ENCODE data around the gene GLP2R. TPM values are rescaled to one million over a fixed set of nuclear protein-coding genes. Genes with fewer than 3 reads are reported as not detected.
A peak's percentile ranks its signal among the peaks of the same experiment; 100 is the strongest.
"Not testable (repeated sequence)": the region's sequence is repeated elsewhere in the genome, so short reads cannot be mapped to it uniquely, and the experiment has no call there.

GLP2R gene
- total RNA-seq, 1 donor = 0.43 TPM

GRCh38 chr17:9918804-9919352 lies 93.2 kb downstream of the GLP2R start:
- no peak overlapping the region for H3K4me3 ChIP-seq (ENCODE audit: low read depth, low read length)
- TF ChIP-seq CTCF (IDR thresholded peaks at IDR 0.05; ENCODE audit: insufficient read depth, low read depth, low read length) = no peak
- no peak for DNase-seq (ENCODE audit: low read depth)

DNA sequence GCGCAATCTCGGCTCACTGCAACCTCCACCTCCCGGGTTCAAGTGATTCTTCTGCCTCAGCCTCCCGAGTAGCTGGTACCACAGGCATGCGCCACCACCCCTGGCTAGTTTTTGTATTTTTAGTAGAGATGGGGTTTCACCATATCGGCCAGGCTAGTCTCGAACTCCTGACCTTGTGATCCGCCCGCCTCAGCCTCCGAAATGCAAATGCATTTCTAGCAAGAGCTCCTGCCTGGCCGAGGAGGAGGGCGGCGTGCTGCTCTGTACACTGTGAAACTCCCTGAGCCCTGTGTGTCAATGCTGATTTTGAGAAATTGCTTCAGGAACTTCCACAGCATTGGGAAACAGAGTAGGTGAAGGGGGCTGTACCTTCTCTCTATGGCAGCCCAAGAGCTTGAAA lies 95.5 kb downstream of the GLP2R start:
- H3K4me3 ChIP-seq (ENCODE audit: low read depth, low read length); DNase-seq (ENCODE audit: low read depth): not testable (repeated sequence)

- TF ChIP-seq CTCF (IDR thresholded peaks at IDR 0.05; ENCODE audit: insufficient read depth, low read depth, low read length) = no peak
- no peak for DNase-seq (ENCODE audit: low read depth)
- no peak overlapping the region for H3K4me3 ChIP-seq (ENCODE audit: low read depth, low read length)
Measured at GRCh38 chr17:9922012-9922848, 96.5 kb downstream of the GLP2R start.

- DNase-seq (ENCODE audit: low read depth) = peak; percentile 78
- peak; percentile 87 for TF ChIP-seq CTCF (IDR thresholded peaks at IDR 0.05; ENCODE audit: insufficient read depth, low read depth, low read length)
- no peak overlapping the region for H3K4me3 ChIP-seq (ENCODE audit: low read depth, low read length)
Measured at GRCh38 chr17:9924735-9925191, 99.0 kb downstream of the GLP2R start.

- H3K4me3 ChIP-seq (ENCODE audit: low read depth, low read length) = no peak overlapping the region
- DNase-seq (ENCODE audit: low read depth) = no peak
- TF ChIP-seq CTCF (IDR thresholded peaks at IDR 0.05; ENCODE audit: insufficient read depth, low read depth, low read length) = no peak
Measured at GRCh38 chr17:9925457-9925856, 99.7 kb downstream of the GLP2R start.

- no peak for DNase-seq (ENCODE audit: low read depth)
- no peak for TF ChIP-seq CTCF (IDR thresholded peaks at IDR 0.05; ENCODE audit: insufficient read depth, low read depth, low read length)
- H3K4me3 ChIP-seq (ENCODE audit: low read depth, low read length) = no peak overlapping the region
Measured at GRCh38 chr17:9926150-9926804, 100.6 kb downstream of the GLP2R start.

Data from fibroblast of villous mesenchyme (primary cell).